Liver (tissue), 9 donors: ENCODE measurements around the gene WWC1. TPM values are rescaled to one million over a fixed set of nuclear protein-coding genes. Genes with fewer than 3 reads are reported as not detected.

Source experiments
- DNase-seq: peaks from one replicate; pipeline ENCODE4 v3.0.0-alpha.2; 2017; ENCODE audit warnings: low spot score
- H3K27ac ChIP-seq, 2 donors: one replicate each; pipeline ENCODE4 v1.7.0; 2013; ENCODE audit warnings: inconsistent platforms in 2 of 2, low read length in 2 of 2, control low read depth in 1 of 2, low read depth in 1 of 2, mild to moderate bottlenecking in 1 of 2
- H3K27me3 ChIP-seq, 4 donors: one replicate each; pipeline versions ENCODE4 v1.6.1 to v1.7.0; 2013; ENCODE audit warnings: low read length in 3 of 4, inconsistent platforms in 1 of 4, mild to moderate bottlenecking in 1 of 4, moderate library complexity in 1 of 4; ENCODE audit not compliant: control insufficient read depth in 4 of 4, insufficient read depth in 4 of 4
- H3K36me3 ChIP-seq, 4 donors: one replicate each; pipeline versions ENCODE4 v1.6.1 to v1.7.0; 2013; ENCODE audit warnings: low read length in 3 of 4, mild to moderate bottlenecking in 3 of 4, low read depth in 1 of 4, moderate library complexity in 1 of 4; ENCODE audit not compliant: control insufficient read depth in 4 of 4, insufficient read depth in 3 of 4
- H3K4me1 ChIP-seq, 4 donors: one replicate each; pipeline versions ENCODE4 v1.6.1 to v1.7.0; 2013; ENCODE audit warnings: low read length in 3 of 4, mild to moderate bottlenecking in 3 of 4, moderate library complexity in 1 of 4; ENCODE audit not compliant: control insufficient read depth in 4 of 4, insufficient read depth in 4 of 4
- H3K4me3 ChIP-seq, 3 donors: one replicate each; pipeline versions ENCODE4 v1.6.1 to v1.7.0; 2013; ENCODE audit warnings: low read length in 3 of 3, control low read depth in 1 of 3, low read depth in 1 of 3, mild to moderate bottlenecking in 1 of 3
- H3K9ac ChIP-seq, 2 donors: one replicate each; pipeline ENCODE4 v1.7.0; 2013; ENCODE audit warnings: low read length in 2 of 2, mild to moderate bottlenecking in 2 of 2, moderate library complexity in 2 of 2, control low read depth in 1 of 2, low read depth in 1 of 2
- H3K9me3 ChIP-seq, 4 donors: one replicate each; pipeline versions ENCODE4 v1.6.1 to v1.7.0; 2013; ENCODE audit warnings: low read length in 3 of 4; ENCODE audit not compliant: control insufficient read depth in 4 of 4
- ATF3 ChIP-seq: IDR thresholded peaks from 2 replicates; pipeline ENCODE4 v1.6.1; 2016; ENCODE audit warnings: antibody characterized with exemption
- CTCF ChIP-seq: fragments of 150-350 bp; IDR thresholded peaks from 2 replicates; pipeline ENCODE4 v1.5.1; 2017; ENCODE audit warnings: improper control_type of control experiment, low read depth, low read length; ENCODE audit not compliant: missing input control
- EGR1 ChIP-seq, 2 donors: IDR thresholded peaks; 2 replicates each; pipeline ENCODE4 v1.6.1; 2016 to 2018; ENCODE audit warnings: antibody characterized with exemption in 2 of 2, low read depth in 2 of 2
- FOXA1 ChIP-seq: IDR thresholded peaks from 2 replicates; pipeline ENCODE4 v1.6.1; 2016; ENCODE audit warnings: antibody characterized with exemption
- FOXA2 ChIP-seq: IDR thresholded peaks from 2 replicates; pipeline ENCODE4 v1.6.1; 2016; ENCODE audit warnings: antibody characterized with exemption
- GABPA ChIP-seq, 2 donors: IDR thresholded peaks in 1 of 2; conservative IDR thresholded peaks in 1 of 2; 2 replicates each; pipeline ENCODE4 v1.6.1; 2016; ENCODE audit warnings: antibody characterized with exemption in 2 of 2, mild to moderate bottlenecking in 1 of 2, moderate library complexity in 1 of 2
- HNF4A ChIP-seq, 2 donors: conservative IDR thresholded peaks; 2 replicates each; pipeline ENCODE4 v1.6.1; 2016; ENCODE audit warnings: antibody characterized with exemption in 2 of 2, mild to moderate bottlenecking in 2 of 2
- HNF4G ChIP-seq: IDR thresholded peaks from 2 replicates; pipeline ENCODE4 v1.6.1; 2016; ENCODE audit warnings: antibody characterized with exemption
- JUND ChIP-seq, 2 donors: IDR thresholded peaks; 2 replicates each; pipeline ENCODE4 v1.6.1; 2016; ENCODE audit warnings: antibody characterized with exemption in 2 of 2
- MAX ChIP-seq: IDR thresholded peaks from 2 replicates; pipeline ENCODE4 v1.6.1; 2016; ENCODE audit warnings: antibody characterized with exemption
- NR2F2 ChIP-seq: IDR thresholded peaks from 2 replicates; pipeline ENCODE4 v1.6.1; 2016; ENCODE audit warnings: antibody characterized with exemption
- RAD21 ChIP-seq, 2 donors: IDR thresholded peaks; 2 replicates each; pipeline ENCODE4 v1.6.1; 2016; ENCODE audit warnings: antibody characterized with exemption in 2 of 2, mild to moderate bottlenecking in 2 of 2
- REST ChIP-seq: IDR thresholded peaks from 2 replicates; pipeline ENCODE4 v1.6.1; 2016; ENCODE audit warnings: antibody characterized with exemption, mild to moderate bottlenecking
- RXRA ChIP-seq, 2 donors: IDR thresholded peaks; 2 replicates each; pipeline ENCODE4 v1.6.1; 2017 to 2018; ENCODE audit warnings: antibody characterized with exemption in 2 of 2, mild to moderate bottlenecking in 1 of 2
- SP1 ChIP-seq: IDR thresholded peaks from 2 replicates; pipeline ENCODE4 v1.6.1; 2018; ENCODE audit warnings: antibody characterized with exemption, mild to moderate bottlenecking
- TAF1 ChIP-seq: conservative IDR thresholded peaks from 2 replicates; pipeline ENCODE4 v1.6.1; 2016; ENCODE audit warnings: antibody characterized with exemption, mild to moderate bottlenecking
- YY1 ChIP-seq: IDR thresholded peaks from 2 replicates; pipeline ENCODE4 v1.6.1; 2016; ENCODE audit warnings: antibody characterized with exemption, mild to moderate bottlenecking
- ZBTB33 ChIP-seq: IDR thresholded peaks from 2 replicates; pipeline ENCODE4 v1.6.1; 2016; ENCODE audit warnings: antibody characterized with exemption
- WGBS: extraction: QIAGEN DNeasy Blood & Tissue Kit; methylation state at CpG from one replicate; pipeline ENCODE4 v1.1.7; 2013; 5-methylcytosine and 5-hydroxymethylcytosine counted together
- polyA plus RNA-seq, 2 donors: library from polyadenylated mRNA; stranded (reverse) in 1 of 2; unstranded in 1 of 2; fragments of 200-250 nt in 1 of 2; fragments of >200 nt in 1 of 2; fragmentation: Nextera tagmentation in 1 of 2; extraction: Ambion mirVana in 1 of 2; gene quantifications; one replicate each; pipeline versions ENCODE4 v1.2.1 to v1.2.3, GENCODE V29; 2013 to 2015
- total RNA-seq, 2 donors: library from RNA; depleted of rRNA; stranded (reverse); fragments of >200 nt; gene quantifications; one replicate each; pipeline ENCODE4 v1.2.3, GENCODE V29; 2014
- donor health status: healthy.
- donor health status: healthy.
- donor health status: healthy.
- donor health status: healthy.
- donor health status: healthy.

The WWC1 gene
- total and polyA plus RNA-seq, 4 donors, result 5.9 to 25.1 (median 14.8) TPM

DNA sequence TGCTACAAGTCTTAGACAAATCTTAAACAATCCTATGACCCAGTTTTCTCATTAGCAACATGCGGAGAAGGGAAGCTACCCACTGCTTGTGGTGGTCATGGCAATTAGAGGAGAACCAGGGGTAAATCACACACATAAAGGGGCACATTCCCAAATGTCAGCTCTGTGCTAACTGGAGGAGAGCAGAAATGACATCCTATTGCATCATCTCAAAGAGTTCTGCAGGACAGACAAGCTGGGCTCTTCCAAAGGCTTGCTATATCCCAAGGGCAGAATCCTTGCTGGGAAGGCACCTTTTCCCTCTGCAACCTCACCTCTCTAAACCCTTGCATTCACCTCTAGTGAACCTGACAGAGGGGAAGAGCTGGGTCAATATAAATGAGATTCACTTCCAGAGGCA is 17.0 kb upstream of the WWC1 start:
- Histone ChIP-seq H3K36me3 (no peaks in the 10 kb centered on the region), H3K9ac (no peak overlapping the region), H3K4me1 (peaks cover 0 to 3% (median under 1%) of the 10 kb centered on the region in 4 donors), H3K27me3 (no peaks in the 10 kb centered on the region), H3K4me3 (no peak overlapping the region), H3K9me3 (no peaks in the 10 kb centered on the region), H3K27ac (no peak overlapping the region)
- 98% methylated on average over 1 of the region's 1 CpG for WGBS
- DNase-seq, result no peak
- TF ChIP-seq SP1 (no peak), RAD21 (IDR thresholded peaks at IDR 0.05) (no peak), FOXA1 (no peak), FOXA2 (no peak), YY1 (no peak), NR2F2 (no peak), GABPA (IDR thresholded peaks at IDR 0.05 in 1 of 2, conservative IDR thresholded peaks at IDR 0.05 in 1 of 2) (no peak), REST (no peak), JUND (IDR thresholded peaks at IDR 0.05) (no peak), TAF1 (no peak), CTCF (no peak), EGR1 (IDR thresholded peaks at IDR 0.05; ENCODE audit: low read depth in 2 of 2) (no peak), RXRA (IDR thresholded peaks at IDR 0.05) (no peak), HNF4A (conservative IDR thresholded peaks at IDR 0.05) (no peak), ATF3 (no peak), HNF4G (no peak), ZBTB33 (no peak), MAX (no peak)
